H1 (cell line): Measurements from ENCODE around the gene CPA1.

Source experiments
- EP300 ChIP-seq, 2 experiments: IDR thresholded peaks; 1 replicate in 1 of 2; 2 replicates in 1 of 2; pipeline ENCODE4 v1.6.1; 2011 to 2012; ENCODE audit warnings: low read depth in 2 of 2, low read length in 2 of 2, mild to moderate bottlenecking in 2 of 2, borderline replicate concordance in 1 of 2, inconsistent platforms in 1 of 2, moderate library complexity in 1 of 2
- GABPA ChIP-seq: IDR thresholded peaks from 2 replicates; pipeline ENCODE4 v1.6.1; 2011; ENCODE audit warnings: mild to moderate bottlenecking, low read length, moderate library complexity, borderline replicate concordance; ENCODE audit not compliant: insufficient read depth
- HDAC6 ChIP-seq: IDR thresholded peaks from one replicate; pipeline ENCODE4 v1.7.1; 2012; ENCODE audit warnings: low read depth, mild to moderate bottlenecking, inconsistent platforms, low read length, moderate library complexity
- JUN ChIP-seq: IDR thresholded peaks from 2 replicates; pipeline ENCODE4 v1.6.1; 2011; ENCODE audit warnings: low read depth, mild to moderate bottlenecking, improper control_type of control experiment, low read length
- POLR2A ChIP-seq, 2 experiments: IDR thresholded peaks; 1 replicate in 1 of 2; 2 replicates in 1 of 2; pipeline ENCODE4 v1.6.1; 2011; ENCODE audit warnings: low read depth in 2 of 2, low read length in 2 of 2, mild to moderate bottlenecking in 2 of 2; ENCODE audit errors: control extremely low read depth in 1 of 2
- POLR2AphosphoS5 ChIP-seq: IDR thresholded peaks from 2 replicates; pipeline ENCODE4 v1.6.1; 2011; ENCODE audit warnings: low read depth, low read length
- RAD21 ChIP-seq, 2 experiments: IDR thresholded peaks in 1 of 2; conservative IDR thresholded peaks in 1 of 2; 2 replicates each; pipeline ENCODE4 v1.6.1; 2011; ENCODE audit warnings: low read depth in 2 of 2, low read length in 2 of 2, improper control_type of control experiment in 1 of 2, inconsistent platforms in 1 of 2, mild to moderate bottlenecking in 1 of 2, moderate library complexity in 1 of 2
- RNF2 ChIP-seq: fragments of 200-900, 300-1000 bp; sonication (generic); IDR thresholded peaks from 2 replicates; pipeline ENCODE4 v1.7.1; 2016; ENCODE audit warnings: borderline replicate concordance, low read depth, mild to moderate bottlenecking, antibody characterized with exemption, low read length; ENCODE audit not compliant: poor library complexity, severe bottlenecking; ENCODE audit errors: missing control alignments
- SP1 ChIP-seq: IDR thresholded peaks from 2 replicates; pipeline ENCODE4 v1.6.1; 2011; ENCODE audit warnings: low read depth, low read length
- SP2 ChIP-seq: IDR thresholded peaks from 2 replicates; pipeline ENCODE4 v1.6.1; 2012; ENCODE audit warnings: mild to moderate bottlenecking, low read length, inconsistent platforms
- SRF ChIP-seq: IDR thresholded peaks from 2 replicates; pipeline ENCODE4 v1.6.1; 2011; ENCODE audit warnings: mild to moderate bottlenecking, low read depth, low read length, moderate library complexity
- TAF7 ChIP-seq: optimal IDR thresholded peaks from 2 replicates; pipeline ENCODE3; 2011; ENCODE audit warnings: low read depth, mild to moderate bottlenecking, inconsistent platforms, low read length, moderate library complexity, borderline replicate concordance
- TF ChIP-seq, protein P1 (sequence below), 3 experiments: IDR thresholded peaks; 1 replicate in 2 of 3; 2 replicates in 1 of 3; pipeline versions ENCODE4 v1.5.1 to v1.6.1; 2011; ENCODE audit warnings: low read length in 3 of 3, mild to moderate bottlenecking in 3 of 3, inconsistent platforms in 2 of 3, low read depth in 1 of 3, moderate library complexity in 1 of 3; ENCODE audit not compliant: insufficient read depth in 1 of 3; ENCODE audit errors: control extremely low read depth in 1 of 3

- TF ChIP-seq TAF7 (no peak), SP1 (no peak), SP2 (no peak), RAD21 (IDR thresholded peaks at IDR 0.05 in 1 of 2, conservative IDR thresholded peaks at IDR 0.05 in 1 of 2; ENCODE audit: low read depth in 2 of 2, low read length in 2 of 2) (no peak), POLR2AphosphoS5 (no peak), SRF (no peak), POLR2A (IDR thresholded peaks at IDR 0.05; ENCODE audit: control extremely low read depth in 1 of 2, low read depth in 2 of 2, low read length in 2 of 2) (no peak), JUN (no peak), RNF2 (no peak), EP300 (IDR thresholded peaks at IDR 0.05; ENCODE audit: borderline replicate concordance in 1 of 2, low read depth in 2 of 2, low read length in 2 of 2) (no peak), GABPA (no peak), HDAC6 (no peak)
- TF ChIP-seq, protein P1, sequence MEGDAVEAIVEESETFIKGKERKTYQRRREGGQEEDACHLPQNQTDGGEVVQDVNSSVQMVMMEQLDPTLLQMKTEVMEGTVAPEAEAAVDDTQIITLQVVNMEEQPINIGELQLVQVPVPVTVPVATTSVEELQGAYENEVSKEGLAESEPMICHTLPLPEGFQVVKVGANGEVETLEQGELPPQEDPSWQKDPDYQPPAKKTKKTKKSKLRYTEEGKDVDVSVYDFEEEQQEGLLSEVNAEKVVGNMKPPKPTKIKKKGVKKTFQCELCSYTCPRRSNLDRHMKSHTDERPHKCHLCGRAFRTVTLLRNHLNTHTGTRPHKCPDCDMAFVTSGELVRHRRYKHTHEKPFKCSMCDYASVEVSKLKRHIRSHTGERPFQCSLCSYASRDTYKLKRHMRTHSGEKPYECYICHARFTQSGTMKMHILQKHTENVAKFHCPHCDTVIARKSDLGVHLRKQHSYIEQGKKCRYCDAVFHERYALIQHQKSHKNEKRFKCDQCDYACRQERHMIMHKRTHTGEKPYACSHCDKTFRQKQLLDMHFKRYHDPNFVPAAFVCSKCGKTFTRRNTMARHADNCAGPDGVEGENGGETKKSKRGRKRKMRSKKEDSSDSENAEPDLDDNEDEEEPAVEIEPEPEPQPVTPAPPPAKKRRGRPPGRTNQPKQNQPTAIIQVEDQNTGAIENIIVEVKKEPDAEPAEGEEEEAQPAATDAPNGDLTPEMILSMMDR (IDR thresholded peaks at IDR 0.05; ENCODE audit: control extremely low read depth in 1 of 3, insufficient read depth in 1 of 3, low read depth in 1 of 3, low read length in 3 of 3): no peak
These were observed 32.9 kb downstream of the CPA1 start for GRCh38 chr7:130413201-130413600.
